GM18861 (cell line): Measurements from ENCODE around the gene TRHDE.
"Not testable (repeated sequence)": the region's sequence is repeated elsewhere in the genome, so short reads cannot be mapped to it uniquely, and the experiment has no call there.

ENCODE experiments used
- ATAC-seq: cut with Tn5 transposase; IDR thresholded peaks from one replicate; pipeline ENCODE4 v1.9.1; 2021; ENCODE audit not compliant: unreplicated experiment

Gene TRHDE

GRCh38 chr12:72502546-72502945, 230.4 kb downstream of the TRHDE start:
- no peak for ATAC-seq

GRCh38 chr12:72505227-72505626, 233.1 kb downstream of the TRHDE start:
- ATAC-seq: no peak

GRCh38 chr12:72509891-72510290, 237.7 kb downstream of the TRHDE start:
- ATAC-seq: no peak

GRCh38 chr12:72510772-72511171, 238.6 kb downstream of the TRHDE start:
- ATAC-seq: no peak

GRCh38 chr12:72511498-72511897, 239.3 kb downstream of the TRHDE start:
- no peak for ATAC-seq

- no peak for ATAC-seq
Observed at GRCh38 chr12:72511906-72512305, 239.7 kb downstream of the TRHDE start.

GRCh38 chr12:72520044-72520678, 248.0 kb downstream of the TRHDE start:
- not testable (repeated sequence) for ATAC-seq

GRCh38 chr12:72521326-72521725, 249.2 kb downstream of the TRHDE start:
- ATAC-seq: no peak

GRCh38 chr12:72522411-72522810, 250.2 kb downstream of the TRHDE start:
- ATAC-seq: no peak

- no peak for ATAC-seq
Observed at GRCh38 chr12:72523754-72524153, 251.6 kb downstream of the TRHDE start.

- no peak for ATAC-seq
Observed at GRCh38 chr12:72535212-72535990, 263.2 kb downstream of the TRHDE start.

GRCh38 chr12:72540811-72541210, 268.6 kb downstream of the TRHDE start:
- no peak for ATAC-seq

- no peak for ATAC-seq
Observed at GRCh38 chr12:72543777-72544467, 271.8 kb downstream of the TRHDE start.

GRCh38 chr12:72546106-72546505, 273.9 kb downstream of the TRHDE start:
- ATAC-seq: no peak

GRCh38 chr12:72547573-72547972, 275.4 kb downstream of the TRHDE start:
- no peak for ATAC-seq

GRCh38 chr12:72549184-72549583, 277.0 kb downstream of the TRHDE start:
- no peak for ATAC-seq

- ATAC-seq: no peak
Observed at GRCh38 chr12:72560003-72560769, 288.0 kb downstream of the TRHDE start.

GRCh38 chr12:72570601-72571000, 298.4 kb downstream of the TRHDE start:
- ATAC-seq: no peak

GRCh38 chr12:72574138-72574537, 302.0 kb downstream of the TRHDE start:
- ATAC-seq: no peak

- ATAC-seq: no peak
Observed at GRCh38 chr12:72578327-72578726, 306.2 kb downstream of the TRHDE start.

GRCh38 chr12:72586456-72586855, 314.3 kb downstream of the TRHDE start:
- no peak for ATAC-seq
